HepG2 (cell line): Measurements from ENCODE around the gene MGST2.

Experiments
- JUN ChIP-seq: sonication (generic); formaldehyde crosslinking; IDR thresholded peaks from 2 replicates; pipeline ENCODE4 v1.4.0; 2020; ENCODE audit warnings: mild to moderate bottlenecking, missing genetic modification reagents
- POLR2AphosphoS5 ChIP-seq: IDR thresholded peaks from 2 replicates; pipeline ENCODE4 v1.6.1; 2012; ENCODE audit warnings: low read depth, low read length
- SMARCC2 ChIP-seq: fragments of 450-650 bp; IDR thresholded peaks from 2 replicates; pipeline ENCODE4 v1.6.1; 2017; ENCODE audit warnings: antibody characterized with exemption, mild to moderate bottlenecking
- WIZ ChIP-seq: sonication (generic); formaldehyde crosslinking; IDR thresholded peaks from 2 replicates; pipeline ENCODE4 v1.5.1; 2020; ENCODE audit warnings: mild to moderate bottlenecking, missing genetic modification reagents
- ZFP37 ChIP-seq: sonication (generic); formaldehyde crosslinking; IDR thresholded peaks from 2 replicates; pipeline ENCODE4 v1.4.0; 2020; ENCODE audit warnings: missing genetic modification reagents, borderline replicate concordance
- ZNF12 ChIP-seq: sonication (generic); formaldehyde crosslinking; IDR thresholded peaks from 2 replicates; pipeline ENCODE4 v1.5.0; 2020; ENCODE audit warnings: missing genetic modification reagents
- ZNF543 ChIP-seq: sonication (generic); formaldehyde crosslinking; IDR thresholded peaks from 2 replicates; pipeline ENCODE4 v1.4.0; 2020; ENCODE audit warnings: mild to moderate bottlenecking, missing genetic modification reagents
- TF ChIP-seq, protein P1 (sequence below): IDR thresholded peaks from 2 replicates; pipeline ENCODE4 v1.6.1; 2016; ENCODE audit warnings: low read depth, control low read depth

DNA sequence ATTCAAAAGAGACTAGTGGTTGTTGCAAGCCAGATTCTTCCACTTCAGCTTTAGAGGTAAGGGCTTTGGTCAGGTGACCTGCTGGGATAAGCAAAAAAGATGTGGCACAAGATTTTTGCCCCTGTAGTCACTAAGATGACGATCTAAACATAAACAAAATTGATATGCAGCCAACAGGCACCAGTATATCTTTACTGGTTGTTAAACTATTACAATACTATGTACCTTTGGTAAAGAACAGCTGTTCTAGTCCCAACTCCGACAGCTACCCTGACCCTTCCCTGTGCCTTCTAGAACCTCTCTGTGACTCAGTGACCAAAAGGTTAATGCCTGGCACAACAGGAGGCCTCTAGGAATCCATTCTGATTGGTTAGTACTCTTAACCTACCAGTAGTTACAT, 59.6 kb downstream of the MGST2 start:
- TF ChIP-seq SMARCC2: no peak
- TF ChIP-seq ZNF543: no peak
- no peak for TF ChIP-seq ZFP37 (CRISPR knock-in tag)
- no peak for TF ChIP-seq JUN (CRISPR knock-in tag)
- TF ChIP-seq, protein P1, sequence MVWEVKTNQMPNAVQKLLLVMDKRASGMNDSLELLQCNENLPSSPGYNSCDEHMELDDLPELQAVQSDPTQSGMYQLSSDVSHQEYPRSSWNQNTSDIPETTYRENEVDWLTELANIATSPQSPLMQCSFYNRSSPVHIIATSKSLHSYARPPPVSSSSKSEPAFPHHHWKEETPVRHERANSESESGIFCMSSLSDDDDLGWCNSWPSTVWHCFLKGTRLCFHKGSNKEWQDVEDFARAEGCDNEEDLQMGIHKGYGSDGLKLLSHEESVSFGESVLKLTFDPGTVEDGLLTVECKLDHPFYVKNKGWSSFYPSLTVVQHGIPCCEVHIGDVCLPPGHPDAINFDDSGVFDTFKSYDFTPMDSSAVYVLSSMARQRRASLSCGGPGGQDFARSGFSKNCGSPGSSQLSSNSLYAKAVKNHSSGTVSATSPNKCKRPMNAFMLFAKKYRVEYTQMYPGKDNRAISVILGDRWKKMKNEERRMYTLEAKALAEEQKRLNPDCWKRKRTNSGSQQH (CRISPR knock-in tag): no peak
- no peak for TF ChIP-seq WIZ (CRISPR knock-in tag)
- no peak for TF ChIP-seq ZNF12 (CRISPR knock-in tag)
- no peak for TF ChIP-seq POLR2AphosphoS5
